C4-2B (cell line): ENCODE measurements around the gene TLE5.

Experiments
- ZFX ChIP-seq: fragments of 450-650 bp; IDR thresholded peaks from 2 replicates; pipeline ENCODE4 v1.6.1; 2017
- TF ChIP-seq, protein P1 (sequence below): fragments of 450-650 bp; conservative IDR thresholded peaks from 2 replicates; pipeline ENCODE4 v1.5.1; 2017; ENCODE audit warnings: mild to moderate bottlenecking

DNA sequence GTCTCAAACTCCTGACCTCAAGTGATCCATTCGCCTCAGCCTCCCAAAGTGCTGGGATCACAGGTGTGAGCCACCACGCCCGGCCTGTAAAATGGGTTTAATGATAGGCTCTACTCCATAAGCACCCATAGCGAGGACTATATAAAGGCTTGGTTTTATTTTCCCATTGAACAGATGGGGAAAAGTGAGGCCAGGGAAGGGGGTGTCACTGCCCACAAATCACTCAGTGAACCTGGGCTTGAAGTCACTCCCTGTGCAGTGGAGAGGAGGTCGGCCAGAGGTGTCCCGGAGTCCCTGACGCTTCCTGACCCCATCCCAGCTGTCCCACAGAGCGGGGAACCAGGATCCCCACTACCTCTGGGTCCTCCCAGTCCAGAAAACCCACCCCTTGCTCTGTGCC lies 48.2 kb downstream of the TLE5 start:
- TF ChIP-seq, protein P1, sequence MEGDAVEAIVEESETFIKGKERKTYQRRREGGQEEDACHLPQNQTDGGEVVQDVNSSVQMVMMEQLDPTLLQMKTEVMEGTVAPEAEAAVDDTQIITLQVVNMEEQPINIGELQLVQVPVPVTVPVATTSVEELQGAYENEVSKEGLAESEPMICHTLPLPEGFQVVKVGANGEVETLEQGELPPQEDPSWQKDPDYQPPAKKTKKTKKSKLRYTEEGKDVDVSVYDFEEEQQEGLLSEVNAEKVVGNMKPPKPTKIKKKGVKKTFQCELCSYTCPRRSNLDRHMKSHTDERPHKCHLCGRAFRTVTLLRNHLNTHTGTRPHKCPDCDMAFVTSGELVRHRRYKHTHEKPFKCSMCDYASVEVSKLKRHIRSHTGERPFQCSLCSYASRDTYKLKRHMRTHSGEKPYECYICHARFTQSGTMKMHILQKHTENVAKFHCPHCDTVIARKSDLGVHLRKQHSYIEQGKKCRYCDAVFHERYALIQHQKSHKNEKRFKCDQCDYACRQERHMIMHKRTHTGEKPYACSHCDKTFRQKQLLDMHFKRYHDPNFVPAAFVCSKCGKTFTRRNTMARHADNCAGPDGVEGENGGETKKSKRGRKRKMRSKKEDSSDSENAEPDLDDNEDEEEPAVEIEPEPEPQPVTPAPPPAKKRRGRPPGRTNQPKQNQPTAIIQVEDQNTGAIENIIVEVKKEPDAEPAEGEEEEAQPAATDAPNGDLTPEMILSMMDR = no peak
- no peak for TF ChIP-seq ZFX
